ENCODE results near the gene MGST2. TPM values are rescaled to one million over a fixed set of nuclear protein-coding genes. Genes with fewer than 3 reads are reported as not detected.

MGST2 gene
- total RNA-seq, 2 donors from 2014 or later: 23.4 to 44.1 TPM

DNA sequence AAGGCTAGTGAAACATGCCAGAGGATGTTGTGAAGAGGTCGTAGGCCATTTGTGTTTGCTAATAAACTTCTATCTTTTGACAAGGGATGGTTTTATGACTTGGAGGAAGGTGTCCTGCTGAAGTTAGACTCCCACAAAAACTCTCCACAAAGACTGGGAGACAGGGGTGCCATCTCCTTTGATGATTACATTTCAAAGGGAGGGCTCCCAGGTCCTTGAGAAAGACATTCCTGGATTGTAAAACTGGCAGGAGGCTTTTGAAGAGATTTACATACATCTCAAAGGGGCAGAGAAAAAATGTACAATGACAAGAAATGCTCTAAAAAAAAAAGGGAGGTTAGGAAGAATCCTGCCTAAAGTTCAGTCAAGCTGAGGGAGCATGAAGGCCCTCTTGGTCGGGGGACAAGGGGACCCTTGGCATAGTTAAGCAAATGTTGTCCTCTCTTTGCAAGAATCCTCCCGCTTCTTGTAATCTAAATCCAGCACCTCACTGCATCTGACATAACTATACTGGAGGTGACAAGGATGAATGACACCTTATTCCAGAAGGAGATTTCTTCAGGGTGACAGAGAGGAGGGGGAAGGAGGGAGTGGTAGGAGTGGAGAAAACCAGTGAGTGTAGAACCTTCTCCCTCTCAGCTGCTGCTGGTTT, 41.1 kb upstream of the MGST2 start:
- ATAC-seq (no peak), DNase-seq (no peak)
- Histone ChIP-seq H3K27me3 (no peaks in the 10 kb centered on the region), H3K9me3 (no peaks in the 10 kb centered on the region), H3K4me1 (no peaks in the 10 kb centered on the region), H3K36me3 (replicated peaks in 1 of 2; ENCODE audit: insufficient read depth in 1 of 2, low read depth in 2 of 2) (no peaks in the 10 kb centered on the region), H3K4me3 (no peak overlapping the region), H3K27ac (no peak overlapping the region)
- intact Hi-C loops (cut with DNase I): no loop called here
- no peak for TF ChIP-seq POLR2A (IDR thresholded peaks at IDR 0.05)
- TF ChIP-seq, protein P1, sequence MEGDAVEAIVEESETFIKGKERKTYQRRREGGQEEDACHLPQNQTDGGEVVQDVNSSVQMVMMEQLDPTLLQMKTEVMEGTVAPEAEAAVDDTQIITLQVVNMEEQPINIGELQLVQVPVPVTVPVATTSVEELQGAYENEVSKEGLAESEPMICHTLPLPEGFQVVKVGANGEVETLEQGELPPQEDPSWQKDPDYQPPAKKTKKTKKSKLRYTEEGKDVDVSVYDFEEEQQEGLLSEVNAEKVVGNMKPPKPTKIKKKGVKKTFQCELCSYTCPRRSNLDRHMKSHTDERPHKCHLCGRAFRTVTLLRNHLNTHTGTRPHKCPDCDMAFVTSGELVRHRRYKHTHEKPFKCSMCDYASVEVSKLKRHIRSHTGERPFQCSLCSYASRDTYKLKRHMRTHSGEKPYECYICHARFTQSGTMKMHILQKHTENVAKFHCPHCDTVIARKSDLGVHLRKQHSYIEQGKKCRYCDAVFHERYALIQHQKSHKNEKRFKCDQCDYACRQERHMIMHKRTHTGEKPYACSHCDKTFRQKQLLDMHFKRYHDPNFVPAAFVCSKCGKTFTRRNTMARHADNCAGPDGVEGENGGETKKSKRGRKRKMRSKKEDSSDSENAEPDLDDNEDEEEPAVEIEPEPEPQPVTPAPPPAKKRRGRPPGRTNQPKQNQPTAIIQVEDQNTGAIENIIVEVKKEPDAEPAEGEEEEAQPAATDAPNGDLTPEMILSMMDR (IDR thresholded peaks at IDR 0.05): no peak
- WGBS, 2 donors: 62 to 68% methylated on average over 3 of the region's 3 CpGs

DNA sequence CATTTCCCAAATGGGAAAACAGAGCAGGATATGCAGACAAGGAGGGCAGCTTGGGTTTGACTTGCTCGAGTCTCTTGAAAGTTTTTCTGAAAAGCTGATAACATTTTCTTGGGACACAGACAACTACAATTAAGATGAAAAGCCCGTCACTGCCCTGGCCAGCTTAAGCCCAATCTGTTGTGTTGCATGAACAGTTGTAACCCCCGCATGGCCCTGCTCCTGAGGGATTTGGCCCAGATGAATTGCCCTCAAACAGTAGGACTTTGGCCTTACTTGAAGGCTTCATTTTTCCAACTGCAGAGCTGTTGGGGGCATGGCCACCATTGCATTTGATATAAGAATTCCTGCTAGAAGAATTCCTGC, 40.5 kb upstream of the MGST2 start:
- Histone ChIP-seq H3K4me1 (no peaks in the 10 kb centered on the region), H3K27me3 (no peaks in the 10 kb centered on the region), H3K27ac (no peak overlapping the region), H3K9me3 (no peaks in the 10 kb centered on the region), H3K36me3 (replicated peaks in 1 of 2; ENCODE audit: insufficient read depth in 1 of 2, low read depth in 2 of 2) (no peaks in the 10 kb centered on the region), H3K4me3 (no peak overlapping the region)
- intact Hi-C loops (cut with DNase I): no loop called here
- ATAC-seq (no peak), DNase-seq (no peak)
- WGBS, 2 donors: 81 to 86% methylated on average over 3 of the region's 3 CpGs
- TF ChIP-seq, protein P1 (IDR thresholded peaks at IDR 0.05): no peak
- no peak for TF ChIP-seq POLR2A (IDR thresholded peaks at IDR 0.05)

GRCh38 chr4:139625482-139625881, 40.1 kb upstream of the MGST2 start:
- H3K4me3 ChIP-seq: no peak overlapping the region
- no peak overlapping the region for H3K27ac ChIP-seq
- H3K9me3 ChIP-seq: no peaks in the 10 kb centered on the region
- H3K27me3 ChIP-seq: no peaks in the 10 kb centered on the region
- peak in 3 of 4 donors; percentile 21 to 68 (median 47) for DNase-seq
- ATAC-seq: no peak
- TF ChIP-seq, protein P1 (IDR thresholded peaks at IDR 0.05): no peak
- no peak for TF ChIP-seq POLR2A (IDR thresholded peaks at IDR 0.05)
- intact Hi-C loops (cut with DNase I): no loop called here
- H3K36me3 ChIP-seq (replicated peaks in 1 of 2; ENCODE audit: insufficient read depth in 1 of 2, low read depth in 2 of 2): no peaks in the 10 kb centered on the region
- 33 to 69% methylated on average over 2 to 4 of the region's 4 CpGs for WGBS, 2 donors
- H3K4me1 ChIP-seq: no peaks in the 10 kb centered on the region

GRCh38 chr4:139628184-139629012, 37.2 kb upstream of the MGST2 start:
- Histone ChIP-seq H3K36me3 (replicated peaks in 1 of 2; ENCODE audit: insufficient read depth in 1 of 2, low read depth in 2 of 2) (no peaks in the 10 kb centered on the region), H3K4me3 (no peak overlapping the region), H3K4me1 (no peaks in the 10 kb centered on the region), H3K27me3 (no peaks in the 10 kb centered on the region), H3K27ac (no peak overlapping the region), H3K9me3 (no peaks in the 10 kb centered on the region)
- TF ChIP-seq, protein P1 (IDR thresholded peaks at IDR 0.05): no peak
- no peak for TF ChIP-seq POLR2A (IDR thresholded peaks at IDR 0.05)
- DNase-seq (peak in 2 of 4 donors; percentile 18 to 48), ATAC-seq (peak; percentile 40)
- intact Hi-C loops (cut with DNase I): no loop called here
- WGBS, 2 donors: 38 to 57% methylated on average over 16 of the region's 16 CpGs

All from body of pancreas (tissue), 4 donors.